Amniotic epithelial cell (primary cell): ENCODE measurements around the gene KANSL3.
A peak's percentile ranks its signal among the peaks of the same experiment; 100 is the strongest.

Source experiments
- DNase-seq: peaks from one replicate; pipeline ENCODE4 v3.0.0-alpha.2; 2010; ENCODE audit warnings: low read depth

Gene KANSL3

GRCh38 chr2:96604104-96604503 is 34.0 kb downstream of the KANSL3 start:
- DNase-seq: no peak

GRCh38 chr2:96602330-96602823 is 35.7 kb downstream of the KANSL3 start:
- DNase-seq: no peak

- peak; percentile 53 for DNase-seq
These were observed 36.5 kb downstream of the KANSL3 start for GRCh38 chr2:96601382-96602292.

- DNase-seq: no peak
These were observed 38.2 kb downstream of the KANSL3 start for GRCh38 chr2:96599941-96600340.

- no peak for DNase-seq
These were observed 41.5 kb downstream of the KANSL3 start for GRCh38 chr2:96596596-96596995.

- DNase-seq: no peak
These were observed 43.4 kb downstream of the KANSL3 start for GRCh38 chr2:96594691-96595152.

GRCh38 chr2:96594282-96594681 is 43.8 kb downstream of the KANSL3 start:
- DNase-seq: no peak

- no peak for DNase-seq
These were observed 46.6 kb downstream of the KANSL3 start for GRCh38 chr2:96591494-96591893.

- no peak for DNase-seq
These were observed 47.1 kb downstream of the KANSL3 start for GRCh38 chr2:96591054-96591453.

- no peak for DNase-seq
These were observed 50.3 kb downstream of the KANSL3 start for GRCh38 chr2:96587843-96588242.

- peak; percentile 78 for DNase-seq
These were observed 54.1 kb downstream of the KANSL3 start for GRCh38 chr2:96584017-96584416.

- DNase-seq: peak; percentile 51
These were observed 57.3 kb downstream of the KANSL3 start for GRCh38 chr2:96580771-96581170.

GRCh38 chr2:96579422-96579821 is 58.7 kb downstream of the KANSL3 start:
- no peak for DNase-seq

- no peak for DNase-seq
These were observed 59.4 kb downstream of the KANSL3 start for GRCh38 chr2:96578731-96579130.

GRCh38 chr2:96577501-96577900 is 60.6 kb downstream of the KANSL3 start:
- no peak for DNase-seq

GRCh38 chr2:96575785-96576456 is 62.2 kb downstream of the KANSL3 start:
- no peak for DNase-seq

- DNase-seq: no peak
These were observed 63.7 kb downstream of the KANSL3 start for GRCh38 chr2:96574364-96574763.

- DNase-seq: no peak
These were observed 70.0 kb downstream of the KANSL3 start for GRCh38 chr2:96568094-96568493.

GRCh38 chr2:96565111-96565510 is 73.0 kb downstream of the KANSL3 start:
- no peak for DNase-seq

GRCh38 chr2:96564563-96564962 is 73.5 kb downstream of the KANSL3 start:
- no peak for DNase-seq

- no peak for DNase-seq
These were observed 74.1 kb downstream of the KANSL3 start for GRCh38 chr2:96564026-96564425.

- DNase-seq: no peak
These were observed 79.6 kb downstream of the KANSL3 start for GRCh38 chr2:96558485-96558884.

GRCh38 chr2:96558061-96558460 is 80.1 kb downstream of the KANSL3 start:
- no peak for DNase-seq
